RPMI7951 (cell line): ENCODE results near the gene WDR90. TPM values are rescaled to one million over a fixed set of nuclear protein-coding genes. Genes with fewer than 3 reads are reported as not detected.
"Not testable (repeated sequence)": the region's sequence is repeated elsewhere in the genome, so short reads cannot be mapped to it uniquely, and the experiment has no call there.

Experiments used
- DNase-seq: peaks from one replicate; pipeline ENCODE4 v3.0.0-alpha.2; 2012; ENCODE audit warnings: low read depth
- total RNA-seq: library from RNA; depleted of rRNA; stranded (reverse); fragments of >200 nt; shearing (Covaris generic); gene quantifications from 2 replicates; pipeline ENCODE4 v1.2.3, GENCODE V29; 2014

Gene WDR90
- total RNA-seq, 1 experiment from 2014 or later = 7.3 TPM

DNA sequence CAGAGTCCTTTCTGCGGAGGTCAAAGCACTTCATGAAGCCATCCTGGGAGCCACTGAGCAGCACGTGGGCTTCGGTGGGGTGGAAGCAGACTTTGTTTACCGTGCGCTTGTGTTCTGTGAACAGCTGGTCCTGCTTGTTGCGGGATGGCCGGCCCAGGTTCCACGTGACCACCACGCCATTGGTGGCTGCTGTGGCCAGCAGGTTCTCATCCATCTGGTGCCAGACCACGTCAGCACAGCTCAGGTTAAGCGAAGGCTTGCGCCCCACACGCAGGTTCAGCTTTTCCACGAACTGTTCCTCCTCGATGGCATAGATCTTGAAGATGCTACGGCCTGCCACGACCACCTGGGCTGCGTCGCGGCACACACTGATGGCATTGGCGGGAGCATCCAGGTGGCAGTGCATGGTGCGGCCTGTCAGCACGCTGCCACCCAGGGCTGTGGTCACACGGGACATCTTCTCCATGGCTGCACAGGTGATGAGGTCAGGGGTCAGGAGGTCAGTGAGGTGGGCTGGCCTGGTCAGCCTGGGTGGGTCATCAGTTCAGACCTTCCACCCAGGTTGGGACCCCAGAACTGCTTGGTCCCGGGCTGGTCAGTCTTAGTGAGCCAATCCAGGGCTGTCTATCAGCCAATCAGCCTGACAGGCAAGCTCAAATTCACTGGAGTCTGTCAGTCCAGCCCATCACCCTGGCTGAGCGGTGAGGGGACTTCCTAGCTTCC, 40.2 kb downstream of the WDR90 start:
- DNase-seq = no peak

GRCh38 chr16:691242-691641, 42.1 kb downstream of the WDR90 start:
- DNase-seq = not testable (repeated sequence)

GRCh38 chr16:692356-693108, 43.4 kb downstream of the WDR90 start:
- DNase-seq = no peak

GRCh38 chr16:693364-693763, 44.2 kb downstream of the WDR90 start:
- no peak for DNase-seq

DNA sequence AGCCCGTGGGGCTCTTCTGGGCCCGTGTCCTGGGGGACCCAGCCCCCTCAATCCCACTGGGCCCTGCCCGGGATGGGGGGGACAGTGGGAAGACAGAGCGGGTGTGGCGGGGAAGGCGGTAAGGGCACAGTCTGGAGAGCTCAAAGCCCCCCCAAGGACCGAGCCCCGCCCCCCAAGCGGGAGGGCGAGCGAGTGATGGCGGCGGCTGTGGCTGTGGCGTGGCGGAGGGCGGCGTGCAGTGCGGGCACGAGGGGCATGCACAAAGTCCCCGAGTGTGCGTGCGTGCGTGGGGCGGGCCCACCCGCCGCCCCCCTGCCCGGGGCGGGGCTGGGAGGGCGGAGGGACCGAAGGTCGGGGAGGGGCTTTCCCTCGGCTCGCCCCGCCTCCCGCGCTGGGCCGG, 44.6 kb downstream of the WDR90 start:
- DNase-seq = no peak

- no peak for DNase-seq
Observed at GRCh38 chr16:694187-694862, 45.2 kb downstream of the WDR90 start.

DNA sequence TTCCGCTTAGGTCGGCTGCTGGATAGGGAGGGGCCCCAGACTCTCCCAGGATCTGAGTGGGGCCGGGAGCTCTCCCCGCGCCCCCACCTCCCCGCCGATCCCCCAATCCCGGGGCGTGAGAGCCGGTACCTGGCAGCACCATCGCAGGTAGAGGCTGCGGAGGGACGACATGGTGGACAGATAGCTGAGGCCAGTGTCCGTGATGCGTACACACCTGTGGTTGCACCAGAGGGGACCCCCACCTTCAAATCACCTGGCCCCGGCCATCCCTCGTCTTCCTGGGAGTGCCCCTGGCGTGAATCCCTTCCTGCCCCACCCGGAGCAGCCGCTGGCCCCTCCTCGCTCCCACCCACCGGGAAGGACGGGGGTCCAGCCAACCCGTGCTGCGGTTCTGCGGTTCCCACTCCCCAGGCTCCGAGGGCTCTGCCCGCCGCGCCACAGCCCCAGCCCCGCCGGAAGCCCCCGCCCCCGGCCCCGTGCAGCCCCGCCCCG, 45.7 kb downstream of the WDR90 start:
- no peak for DNase-seq

DNA sequence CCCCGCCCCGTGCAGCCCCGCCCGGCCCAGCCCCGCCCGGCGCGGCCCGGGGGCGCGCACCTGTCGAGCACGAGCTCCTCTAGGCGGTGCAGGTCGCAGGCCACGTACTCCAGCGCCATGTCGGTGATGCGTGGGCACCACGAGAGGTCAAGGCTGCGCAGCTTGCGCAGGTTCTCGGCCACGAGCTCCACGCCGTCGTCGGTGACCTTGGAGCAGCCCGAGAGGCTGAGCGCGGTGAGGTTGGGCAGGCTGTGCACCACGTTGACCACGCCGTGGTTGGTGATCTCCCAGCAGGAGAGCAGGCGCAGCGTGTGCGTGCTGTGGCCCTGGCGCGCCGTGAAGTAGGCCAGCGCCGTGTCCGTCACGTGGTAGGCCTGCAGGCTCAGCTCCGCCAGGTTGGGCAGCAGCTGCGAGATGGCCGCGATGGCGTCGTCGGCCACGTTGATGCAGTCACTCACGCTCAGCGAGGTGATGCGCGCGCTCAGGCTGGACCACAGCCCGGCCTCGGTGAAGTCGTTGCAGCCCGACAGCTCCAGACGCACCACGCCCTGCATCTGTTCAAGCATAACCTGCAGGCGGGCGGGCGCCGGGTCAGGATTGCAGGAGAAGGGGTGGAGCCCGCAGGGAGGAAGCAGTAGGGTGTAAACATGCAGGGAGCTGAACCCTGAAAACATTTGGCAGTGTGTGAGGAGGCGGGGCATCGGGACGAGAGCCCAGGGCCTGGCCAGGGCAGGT, 46.4 kb downstream of the WDR90 start:
- no peak for DNase-seq

GRCh38 chr16:698911-699671, 49.9 kb downstream of the WDR90 start:
- no peak for DNase-seq

- DNase-seq = no peak
Observed at GRCh38 chr16:700684-701584, 51.8 kb downstream of the WDR90 start.

DNA sequence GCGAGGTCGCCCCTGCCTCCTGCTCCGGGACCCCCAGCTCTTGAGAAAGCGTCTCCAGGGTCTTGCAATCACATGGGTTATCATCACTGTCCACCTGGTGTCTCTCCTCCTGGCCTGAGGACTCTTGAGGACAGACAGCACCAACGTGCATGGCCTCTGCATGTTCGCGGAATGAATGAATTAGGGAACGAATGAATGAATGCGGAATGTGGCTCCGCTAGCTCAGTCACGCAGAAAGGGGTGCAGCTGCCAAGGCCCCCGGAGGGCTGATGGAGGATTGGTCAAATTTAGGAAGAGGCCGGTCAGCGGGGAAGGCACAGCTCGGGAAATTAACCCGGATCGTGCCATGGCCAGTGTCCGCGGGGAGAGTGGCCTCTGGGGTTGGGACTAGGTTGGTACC, 53.2 kb downstream of the WDR90 start:
- DNase-seq = no peak

DNA sequence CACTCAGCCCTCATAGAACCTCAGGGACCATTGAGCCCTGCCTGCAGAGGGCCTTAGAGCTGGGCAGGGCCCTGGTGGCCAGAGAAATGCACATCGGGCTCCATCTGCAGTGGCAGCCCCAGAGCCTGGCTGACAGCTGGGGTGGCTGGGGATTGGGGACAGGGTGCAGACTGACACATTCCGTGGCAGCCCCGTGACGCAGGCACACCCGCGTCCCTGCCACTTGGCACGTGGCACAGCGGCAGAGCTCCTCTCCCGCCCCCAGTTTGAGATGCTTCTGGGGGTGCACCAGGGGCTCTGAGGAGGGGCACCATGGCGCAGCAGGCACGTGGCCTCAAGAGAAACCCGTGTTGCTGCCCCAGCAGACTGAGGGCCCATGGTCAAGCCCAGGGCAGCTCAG, 54.2 kb downstream of the WDR90 start:
- no peak for DNase-seq

DNA sequence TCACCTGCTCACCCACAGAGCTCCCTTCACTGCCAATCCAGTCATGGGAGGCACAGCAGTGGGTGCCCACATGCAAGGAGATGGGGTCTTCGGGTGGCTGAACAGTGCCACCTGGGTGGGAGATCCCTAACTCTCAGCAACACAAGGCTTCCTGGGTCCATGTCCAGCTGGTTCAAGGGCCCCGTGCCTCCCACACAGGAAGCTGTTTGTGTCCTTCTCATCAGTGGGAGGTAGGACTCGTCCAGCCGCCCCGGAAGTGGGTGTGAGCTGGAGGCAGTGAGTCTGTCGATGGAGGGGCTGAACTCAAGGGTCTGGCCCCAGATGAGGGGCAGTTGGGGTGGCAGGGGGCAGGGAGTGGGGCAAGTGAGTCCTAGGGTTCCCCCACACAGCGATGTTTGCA, 54.9 kb downstream of the WDR90 start:
- no peak for DNase-seq

DNA sequence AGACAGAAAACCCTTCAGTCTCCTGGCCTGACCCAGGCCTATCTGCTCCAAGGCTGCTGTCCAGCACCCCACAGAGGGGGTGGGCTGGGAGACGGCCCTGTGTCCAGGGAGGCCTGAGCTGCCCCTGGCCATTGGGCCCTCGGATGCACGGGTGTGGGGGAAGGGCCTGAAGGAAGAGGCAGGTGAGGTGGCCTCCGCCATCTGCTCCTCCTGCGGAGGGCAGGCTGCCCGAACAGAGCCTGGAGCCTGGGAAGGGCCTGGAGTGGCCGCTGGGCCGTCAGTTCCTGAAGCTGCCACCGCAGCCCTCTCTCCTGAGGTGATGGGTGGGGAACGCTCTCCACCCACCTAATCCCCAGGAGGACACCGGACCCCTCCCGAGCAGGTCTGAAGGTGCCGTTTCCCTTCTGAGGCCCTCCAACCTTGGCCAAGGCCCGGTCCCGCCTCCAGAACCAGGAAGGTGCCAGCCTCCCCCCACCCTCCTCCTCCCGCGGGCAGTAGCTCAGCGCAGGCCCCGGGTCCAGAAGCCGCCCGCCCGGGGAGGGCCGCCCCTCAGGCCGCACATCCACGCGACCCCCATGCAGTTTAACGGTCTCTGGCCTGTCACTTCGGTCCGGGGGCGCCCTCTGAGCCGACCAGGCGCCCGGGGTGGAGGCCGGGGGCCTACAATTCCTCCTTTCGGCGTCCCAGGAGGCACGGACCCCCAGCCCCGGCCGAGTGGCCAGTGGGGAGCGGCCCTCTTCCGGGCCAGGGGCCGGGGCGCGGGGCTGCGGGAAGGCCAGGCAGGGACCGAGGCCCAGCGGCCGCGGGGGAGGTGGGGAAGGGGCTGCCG, 55.6 kb downstream of the WDR90 start:
- no peak for DNase-seq

DNA sequence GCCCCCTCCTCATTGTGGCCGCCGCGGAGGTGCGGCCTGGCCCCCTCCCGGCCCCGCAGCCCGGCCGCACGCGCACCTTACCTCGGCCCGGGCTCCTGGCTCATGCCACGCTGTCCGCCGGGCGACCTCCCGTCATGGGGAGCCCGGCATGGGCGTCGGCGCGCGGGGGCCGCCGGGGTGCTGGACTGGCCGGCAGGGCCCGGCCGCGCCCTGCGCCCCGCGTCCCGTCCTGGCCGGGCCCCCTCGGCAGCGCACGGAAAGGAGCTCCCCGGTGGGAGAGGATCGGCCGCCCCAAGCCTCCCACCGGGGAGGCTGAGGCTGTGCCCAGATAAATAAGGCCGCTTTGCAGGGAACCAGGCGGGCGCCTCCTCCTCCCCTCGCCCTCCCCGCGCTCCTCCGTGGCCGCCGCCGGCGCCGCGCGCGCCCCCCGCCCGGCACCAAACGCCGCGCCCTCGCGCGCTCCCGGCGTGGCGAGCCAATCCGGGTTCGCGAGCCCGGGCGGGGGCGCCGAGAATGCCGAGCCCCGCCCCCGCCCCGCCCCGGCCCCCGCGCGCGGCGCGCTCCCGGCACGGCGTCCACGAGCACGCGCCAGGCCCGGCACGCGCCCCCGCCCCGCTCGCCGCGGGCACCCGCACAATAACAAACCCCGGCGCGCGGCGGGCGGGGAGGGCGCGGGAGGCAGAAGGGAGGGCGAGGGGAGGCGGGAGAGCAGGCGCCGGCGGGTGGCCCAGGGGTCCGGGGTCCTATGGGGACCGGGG, 56.4 kb downstream of the WDR90 start, which contains the start of gene FBXL16:
FBXL16 (minus strand) TSS at position 371 of the 758 bp plus-strand sequence. CDS start 8,396 bp downstream, outside the sequence.
- no peak for DNase-seq

DNA sequence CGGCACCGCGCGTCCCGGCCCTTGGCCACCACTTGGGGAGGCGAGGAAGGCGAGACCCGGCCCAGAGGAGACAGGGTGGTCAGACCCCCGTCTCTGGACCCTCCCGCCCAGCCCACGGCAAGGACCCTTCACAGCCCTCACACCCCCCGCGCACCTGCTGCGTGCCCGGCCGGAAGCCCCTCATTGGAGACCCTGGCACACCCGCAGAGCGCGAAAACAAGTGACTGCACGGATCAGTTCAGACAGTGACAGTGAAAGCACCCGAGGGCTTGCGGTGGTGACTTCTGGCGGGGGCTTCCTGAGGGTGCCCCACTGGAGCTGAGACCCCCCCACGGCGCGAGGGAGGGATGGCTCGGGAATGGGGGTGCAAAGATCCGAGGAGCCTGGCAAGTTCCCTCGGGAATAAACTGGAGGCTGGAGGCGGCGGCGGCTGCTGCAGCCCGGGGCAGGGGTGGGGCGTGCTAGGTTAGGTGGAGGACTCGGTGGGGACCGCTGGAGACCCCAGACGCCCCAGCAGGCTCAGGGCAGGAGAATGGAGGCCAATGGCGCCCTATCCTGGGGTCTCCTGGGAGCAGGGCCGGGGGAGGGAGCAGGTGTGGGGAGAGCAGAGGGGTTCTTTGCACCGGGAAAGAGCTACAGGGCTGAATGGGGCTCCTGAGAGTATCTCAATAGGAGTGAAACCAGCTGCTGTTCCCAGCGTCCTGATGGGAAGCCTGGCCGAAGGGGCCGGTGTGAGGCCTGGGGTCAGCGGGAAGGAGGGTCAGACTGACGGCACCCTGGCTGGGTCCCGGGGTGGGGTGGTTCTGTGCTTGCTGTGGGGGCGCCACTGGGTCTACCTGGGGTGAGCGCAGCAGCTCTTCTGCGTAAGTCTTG, 57.3 kb downstream of the WDR90 start:
- no peak for DNase-seq

GRCh38 chr16:707062-707538, 57.9 kb downstream of the WDR90 start:
- DNase-seq = no peak
